Cerebellar cortex (tissue), 1 donor: ENCODE data around the gene GRB10.
"Not testable (repeated sequence)": the region's sequence is repeated elsewhere in the genome, so short reads cannot be mapped to it uniquely, and the experiment has no call there.

Experiments used
- DNase-seq: peaks from one replicate; pipeline ENCODE4 v3.0.0-alpha.2; 2015; ENCODE audit warnings: low spot score

The GRB10 gene

GRCh38 chr7:50743016-50743415 lies 39.7 kb downstream of the GRB10 start:
- no peak for DNase-seq

GRCh38 chr7:50742401-50742800 lies 40.3 kb downstream of the GRB10 start:
- DNase-seq = no peak

GRCh38 chr7:50739744-50740435 lies 42.8 kb downstream of the GRB10 start:
- no peak for DNase-seq

GRCh38 chr7:50738932-50739331 lies 43.8 kb downstream of the GRB10 start:
- no peak for DNase-seq

- not testable (repeated sequence) for DNase-seq
These were observed 46.9 kb downstream of the GRB10 start for GRCh38 chr7:50735836-50736235.

- no peak for DNase-seq
These were observed 47.4 kb downstream of the GRB10 start for GRCh38 chr7:50735333-50735732.

GRCh38 chr7:50734246-50734645 lies 48.5 kb downstream of the GRB10 start:
- no peak for DNase-seq

- DNase-seq = no peak
These were observed 49.1 kb downstream of the GRB10 start for GRCh38 chr7:50733552-50733951.

GRCh38 chr7:50731703-50732582 lies 50.8 kb downstream of the GRB10 start:
- DNase-seq = no peak

- DNase-seq = no peak
These were observed 52.0 kb downstream of the GRB10 start for GRCh38 chr7:50730446-50731400.

- DNase-seq = no peak
These were observed 52.7 kb downstream of the GRB10 start for GRCh38 chr7:50729962-50730361.

- DNase-seq = peak; percentile 63
These were observed 54.5 kb downstream of the GRB10 start for GRCh38 chr7:50728184-50728583.

- no peak for DNase-seq
These were observed 55.0 kb downstream of the GRB10 start for GRCh38 chr7:50727711-50728110.

GRCh38 chr7:50727072-50727471 lies 55.6 kb downstream of the GRB10 start:
- no peak for DNase-seq

- DNase-seq = no peak
These were observed 56.9 kb downstream of the GRB10 start for GRCh38 chr7:50725774-50726173.

- DNase-seq = no peak
These were observed 57.9 kb downstream of the GRB10 start for GRCh38 chr7:50724526-50725520.

- no peak for DNase-seq
These were observed 58.8 kb downstream of the GRB10 start for GRCh38 chr7:50723888-50724287.

GRCh38 chr7:50723173-50723572 lies 59.5 kb downstream of the GRB10 start:
- DNase-seq = no peak

- DNase-seq = peak; percentile 34
These were observed 60.9 kb downstream of the GRB10 start for GRCh38 chr7:50721661-50722259.

- no peak for DNase-seq
These were observed 61.5 kb downstream of the GRB10 start for GRCh38 chr7:50721160-50721559.

- DNase-seq = no peak
These were observed 62.4 kb downstream of the GRB10 start for GRCh38 chr7:50720295-50720694.
